Testis (tissue), 3 donors: ENCODE results near the gene PKP2. TPM values are rescaled to one million over a fixed set of nuclear protein-coding genes. Genes with fewer than 3 reads are reported as not detected.

Source experiments
- DNase-seq: peaks from one replicate; pipeline ENCODE4 v3.0.0-alpha.2; 2019
- H3K27ac ChIP-seq, 2 donors: fragments of 200-600 bp; sonication (generic); one replicate each; pipeline ENCODE4 v1.5.1; 2019
- H3K27me3 ChIP-seq: fragments of 200-600 bp; sonication (generic); one replicate; pipeline ENCODE4 v1.5.1; 2019
- H3K36me3 ChIP-seq: fragments of 200-600 bp; sonication (generic); one replicate; pipeline ENCODE4 v1.5.1; 2017; ENCODE audit warnings: low read depth; ENCODE audit errors: missing control alignments
- H3K4me1 ChIP-seq: fragments of 200-600 bp; sonication (generic); one replicate; pipeline ENCODE4 v1.5.1; 2019
- H3K4me3 ChIP-seq, 2 donors: fragments of 200-600 bp; sonication (generic); one replicate each; pipeline ENCODE4 v1.5.1; 2017 to 2019
- H3K9me3 ChIP-seq: fragments of 200-600 bp; sonication (generic); one replicate; pipeline ENCODE4 v1.5.1; 2017
- POLR2A ChIP-seq: fragments of 450-650 bp; IDR thresholded peaks from one replicate; pipeline ENCODE4 v1.6.1; 2017; ENCODE audit warnings: antibody characterized with exemption, mild to moderate bottlenecking, moderate library complexity
- WGBS, 2 donors: methylation state at CpG; one replicate each; pipeline ENCODE4 v1.1.5; 2018; 5-methylcytosine and 5-hydroxymethylcytosine counted together
- intact Hi-C: fragments of 100-400 bp; cut with DNase I; formaldehyde crosslinking; loops from one replicate; pipeline ENCODE4 v1.15.1; 2023; ENCODE audit warnings: low total_unique reads
- polyA plus RNA-seq: library from polyadenylated mRNA; stranded (reverse); fragments of 350-450 nt; fragmentation: Illumina TruSeq; extraction: RNeasy Lipid Tissue Mini Kit (QIAGEN cat#74804); gene quantifications from one replicate; pipeline ENCODE4 v1.2.3, GENCODE V29; 2014; ENCODE audit warnings: low read depth, low replicate concordance; ENCODE audit not compliant: insufficient read depth
- total RNA-seq, 2 donors: library from RNA; depleted of rRNA; stranded (reverse); fragments of >200 nt; gene quantifications; one replicate each; pipeline ENCODE4 v1.2.3, GENCODE V29; 2016
- TF ChIP-seq, protein P1 (sequence below), 3 experiments: fragments of 450-650 bp in 2 of 3; fragments of 200-600 bp in 1 of 3; sonication (generic) in 1 of 3; IDR thresholded peaks; one replicate each; pipeline ENCODE4 v1.5.1; 2016 to 2019; ENCODE audit warnings: antibody characterized with exemption in 3 of 3, mild to moderate bottlenecking in 2 of 3, moderate library complexity in 1 of 3

The PKP2 gene
- total and polyA plus RNA-seq, 3 donors from 2014 or later = 14.8 to 22.3 (median 18.9) TPM

DNA sequence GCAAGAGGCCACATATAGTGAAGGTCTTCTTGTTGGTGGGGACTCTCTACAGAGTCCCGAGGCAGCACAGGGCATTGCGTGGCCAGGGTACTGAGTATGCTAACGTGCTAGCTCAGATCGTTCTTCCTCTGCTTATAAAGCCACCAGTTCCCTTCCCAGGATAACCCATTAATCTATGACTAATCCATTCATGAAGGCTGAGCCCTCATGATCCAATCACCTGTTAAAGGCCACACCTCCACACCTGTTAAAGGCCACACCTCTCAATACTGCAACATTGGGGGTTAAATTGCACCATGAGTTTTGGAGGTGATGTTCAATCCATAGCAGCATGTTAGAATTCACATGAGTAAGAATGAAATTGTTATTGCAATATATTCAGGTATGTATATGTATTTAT lies 128.1 kb downstream of the PKP2 start:
- WGBS, 2 donors = 70 to 71% methylated on average over 4 of the region's 4 CpGs
- no peaks in the 10 kb centered on the region for H3K9me3 ChIP-seq
- H3K4me3 ChIP-seq = no peak overlapping the region
- DNase-seq = no peak
- no peak overlapping the region for H3K27ac ChIP-seq
- no peaks in the 10 kb centered on the region for H3K27me3 ChIP-seq
- no peak for TF ChIP-seq POLR2A
- TF ChIP-seq, protein P1, sequence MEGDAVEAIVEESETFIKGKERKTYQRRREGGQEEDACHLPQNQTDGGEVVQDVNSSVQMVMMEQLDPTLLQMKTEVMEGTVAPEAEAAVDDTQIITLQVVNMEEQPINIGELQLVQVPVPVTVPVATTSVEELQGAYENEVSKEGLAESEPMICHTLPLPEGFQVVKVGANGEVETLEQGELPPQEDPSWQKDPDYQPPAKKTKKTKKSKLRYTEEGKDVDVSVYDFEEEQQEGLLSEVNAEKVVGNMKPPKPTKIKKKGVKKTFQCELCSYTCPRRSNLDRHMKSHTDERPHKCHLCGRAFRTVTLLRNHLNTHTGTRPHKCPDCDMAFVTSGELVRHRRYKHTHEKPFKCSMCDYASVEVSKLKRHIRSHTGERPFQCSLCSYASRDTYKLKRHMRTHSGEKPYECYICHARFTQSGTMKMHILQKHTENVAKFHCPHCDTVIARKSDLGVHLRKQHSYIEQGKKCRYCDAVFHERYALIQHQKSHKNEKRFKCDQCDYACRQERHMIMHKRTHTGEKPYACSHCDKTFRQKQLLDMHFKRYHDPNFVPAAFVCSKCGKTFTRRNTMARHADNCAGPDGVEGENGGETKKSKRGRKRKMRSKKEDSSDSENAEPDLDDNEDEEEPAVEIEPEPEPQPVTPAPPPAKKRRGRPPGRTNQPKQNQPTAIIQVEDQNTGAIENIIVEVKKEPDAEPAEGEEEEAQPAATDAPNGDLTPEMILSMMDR (IDR thresholded peaks at IDR 0.05) = no peak
- no peaks in the 10 kb centered on the region for H3K4me1 ChIP-seq
- no peaks in the 10 kb centered on the region for H3K36me3 ChIP-seq
- intact Hi-C loops = no loop called here

GRCh38 chr12:32765906-32766305 lies 130.7 kb downstream of the PKP2 start:
- no peaks in the 10 kb centered on the region for H3K9me3 ChIP-seq
- WGBS, 2 donors = 74 to 78% methylated on average over 4 of the region's 4 CpGs
- no peak for TF ChIP-seq POLR2A
- TF ChIP-seq, protein P1 (IDR thresholded peaks at IDR 0.05) = no peak
- no peak overlapping the region for H3K4me3 ChIP-seq
- H3K36me3 ChIP-seq = no peaks in the 10 kb centered on the region
- H3K27me3 ChIP-seq = no peaks in the 10 kb centered on the region
- DNase-seq = no peak
- H3K27ac ChIP-seq = no peak overlapping the region
- peaks cover 3% of the 10 kb centered on the region for H3K4me1 ChIP-seq
- intact Hi-C loops = no loop called here

DNA sequence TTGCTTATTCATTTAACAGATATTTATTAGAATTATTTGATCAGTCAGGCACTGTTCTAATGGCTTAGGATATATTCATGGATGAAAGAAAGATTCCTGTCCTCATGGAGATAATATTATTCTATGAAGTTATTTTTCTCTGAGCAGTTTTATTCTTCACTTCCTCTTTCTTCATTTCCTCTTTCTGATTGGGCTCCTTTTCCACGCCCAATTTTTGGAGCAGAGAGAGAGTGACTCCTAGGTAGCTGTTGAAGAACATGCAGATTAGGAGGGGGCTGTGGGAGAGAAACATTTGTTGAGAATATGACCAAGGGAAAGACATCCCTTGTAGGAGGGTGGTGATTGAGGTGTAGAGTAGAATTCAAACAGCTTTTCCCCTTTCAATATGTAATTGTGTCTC lies 134.9 kb downstream of the PKP2 start:
- intact Hi-C loops = no loop called here
- no peaks in the 10 kb centered on the region for H3K9me3 ChIP-seq
- H3K4me3 ChIP-seq = no peak overlapping the region
- peaks cover 3% of the 10 kb centered on the region for H3K4me1 ChIP-seq
- TF ChIP-seq, protein P1 (IDR thresholded peaks at IDR 0.05) = no peak
- TF ChIP-seq POLR2A = no peak
- no peaks in the 10 kb centered on the region for H3K36me3 ChIP-seq
- no peaks in the 10 kb centered on the region for H3K27me3 ChIP-seq
- 46 to 56% methylated on average over 1 of the region's 1 CpG for WGBS, 2 donors
- H3K27ac ChIP-seq = no peak overlapping the region
- DNase-seq = no peak

- no peak overlapping the region for H3K4me3 ChIP-seq
- H3K27me3 ChIP-seq = no peaks in the 10 kb centered on the region
- DNase-seq = no peak
- TF ChIP-seq POLR2A = no peak
- TF ChIP-seq, protein P1 (IDR thresholded peaks at IDR 0.05) = no peak
- no peak overlapping the region for H3K27ac ChIP-seq
- no peaks in the 10 kb centered on the region for H3K36me3 ChIP-seq
- 58 to 79% methylated on average over 3 of the region's 3 CpGs for WGBS, 2 donors
- H3K9me3 ChIP-seq = no peaks in the 10 kb centered on the region
- peaks cover 8% of the 10 kb centered on the region for H3K4me1 ChIP-seq
- intact Hi-C loops = loop anchor here (10.0 kb wide), 1 partner anchor 1268 kb away; the partner anchor contains the start of gene ALG10
Observed at GRCh38 chr12:32757157-32757556, 139.4 kb downstream of the PKP2 start.

DNA sequence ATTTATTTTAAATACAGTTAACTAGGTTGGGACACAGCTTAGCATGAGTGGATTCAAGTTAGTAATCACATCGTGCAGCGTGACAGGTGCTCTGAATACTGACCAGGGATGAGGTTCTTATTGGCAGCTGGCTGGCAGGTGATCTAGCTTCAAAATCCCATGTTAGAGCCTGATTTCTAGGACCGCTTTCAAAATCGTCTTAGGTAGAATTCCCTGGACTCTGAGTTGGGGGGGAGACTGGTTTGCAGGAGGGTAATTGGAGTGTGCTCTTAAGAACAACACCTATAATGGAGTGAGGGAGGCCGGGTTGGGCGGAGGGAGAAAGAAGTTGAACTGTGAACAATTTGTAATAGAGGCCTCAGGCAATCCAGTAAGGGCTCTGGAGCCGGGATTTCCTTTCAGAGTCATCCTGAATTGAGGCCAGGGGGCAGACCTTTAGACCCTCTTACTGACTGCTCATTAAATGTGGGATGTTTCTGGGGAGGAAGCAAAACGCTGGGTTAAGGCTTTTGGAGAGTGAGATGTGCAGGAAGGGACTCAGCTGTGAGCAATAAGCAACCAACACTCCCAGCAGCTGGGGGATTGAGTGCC lies 140.0 kb downstream of the PKP2 start:
- intact Hi-C loops = loop anchor here (10.0 kb wide), 1 partner anchor 1268 kb away; the partner anchor contains the start of gene ALG10
- peak; percentile 29 for DNase-seq
- no peaks in the 10 kb centered on the region for H3K36me3 ChIP-seq
- H3K27me3 ChIP-seq = no peaks in the 10 kb centered on the region
- no peak for TF ChIP-seq POLR2A
- TF ChIP-seq, protein P1 (IDR thresholded peaks at IDR 0.05) = no peak
- peak overlapping the region; percentile 98 to 100 for H3K4me3 ChIP-seq
- H3K9me3 ChIP-seq = no peaks in the 10 kb centered on the region
- 21 to 26% methylated on average over 8 of the region's 8 CpGs for WGBS, 2 donors
- H3K27ac ChIP-seq = peak overlapping the region in 1 of 2 donors; percentile 96
- peaks cover 8% of the 10 kb centered on the region for H3K4me1 ChIP-seq
